Upper lobe of left lung (tissue), 6 donors: ENCODE data around the gene ZSCAN16. TPM values are rescaled to one million over a fixed set of nuclear protein-coding genes. Genes with fewer than 3 reads are reported as not detected.

ENCODE experiments used
- ATAC-seq, 2 donors: fragments of 200-7000 bp; cut with Tn5 transposase; one replicate each; pipeline ENCODE4 v1.9.1; 2022; ENCODE audit warnings: mild to moderate bottlenecking in 2 of 2, moderate library complexity in 2 of 2; ENCODE audit not compliant: low FRiP score in 2 of 2
- DNase-seq, 2 donors: peaks; one replicate each; pipeline ENCODE4 v3.0.0-alpha.2; 2019 to 2020
- H3K27ac ChIP-seq, 4 donors: fragments of 200-600 bp; sonication (generic); one replicate each; pipeline ENCODE4 v1.5.1; 2016 to 2019
- H3K27me3 ChIP-seq, 4 donors: fragments of 200-600 bp; sonication (generic); one replicate each; pipeline ENCODE4 v1.5.1; 2017 to 2019
- H3K36me3 ChIP-seq, 4 donors: fragments of 200-600 bp; sonication (generic); one replicate each; pipeline ENCODE4 v1.5.1; 2016 to 2019
- H3K4me1 ChIP-seq, 4 donors: fragments of 200-600 bp; sonication (generic); one replicate each; pipeline ENCODE4 v1.5.1; 2018 to 2019
- H3K4me3 ChIP-seq, 4 donors: fragments of 200-600 bp; sonication (generic); one replicate each; pipeline ENCODE4 v1.5.1; 2017 to 2019; ENCODE audit warnings: mild to moderate bottlenecking in 2 of 4, moderate library complexity in 1 of 4
- H3K9me3 ChIP-seq, 4 donors: fragments of 200-600 bp; sonication (generic); one replicate each; pipeline ENCODE4 v1.5.1; 2018 to 2019
- EP300 ChIP-seq, 4 donors: sonication (generic); formaldehyde crosslinking; IDR thresholded peaks; one replicate each; pipeline ENCODE4 v1.5.1; 2017; ENCODE audit warnings: antibody characterized with exemption in 4 of 4, control low read depth in 2 of 4
- POLR2A ChIP-seq, 4 donors: fragments of 450-650 bp; IDR thresholded peaks; one replicate each; pipeline ENCODE4 v1.5.1; 2016 to 2017; ENCODE audit warnings: antibody characterized with exemption in 4 of 4, mild to moderate bottlenecking in 2 of 4
- POLR2AphosphoS5 ChIP-seq, 2 donors: sonication (generic); formaldehyde crosslinking; IDR thresholded peaks; one replicate each; pipeline ENCODE4 v1.5.1; 2017; ENCODE audit warnings: antibody characterized with exemption in 2 of 2
- WGBS, 2 donors: methylation state at CpG; one replicate each; pipeline ENCODE4 v1.1.5; 2017 to 2018; 5-methylcytosine and 5-hydroxymethylcytosine counted together
- total RNA-seq, 6 donors: library from RNA; depleted of rRNA in 4 of 6; stranded (reverse); fragments of >200 nt in 4 of 6; gene quantifications; one replicate each; pipeline versions ENCODE4 v1.1.0 to v1.2.1, GENCODE V29; 2016 to 2021
- TF ChIP-seq, protein P1 (sequence below), 6 experiments: fragments of 450-650 bp in 4 of 6; fragments of 200-600 bp in 2 of 6; sonication (generic) in 2 of 6; IDR thresholded peaks; one replicate each; pipeline ENCODE4 v1.5.1; 2016 to 2019; ENCODE audit warnings: antibody characterized with exemption in 6 of 6
- donor health status: DM: no; HTN: no; CAD: no; lungs with moderate emphysema.
- donor health status: DM: no; HTN: yes; CAD: no; lungs with severe emphysema.

Gene ZSCAN16
- total RNA-seq, 6 donors from 2014 or later: 4.1 to 16.8 (median 5.1) TPM

DNA sequence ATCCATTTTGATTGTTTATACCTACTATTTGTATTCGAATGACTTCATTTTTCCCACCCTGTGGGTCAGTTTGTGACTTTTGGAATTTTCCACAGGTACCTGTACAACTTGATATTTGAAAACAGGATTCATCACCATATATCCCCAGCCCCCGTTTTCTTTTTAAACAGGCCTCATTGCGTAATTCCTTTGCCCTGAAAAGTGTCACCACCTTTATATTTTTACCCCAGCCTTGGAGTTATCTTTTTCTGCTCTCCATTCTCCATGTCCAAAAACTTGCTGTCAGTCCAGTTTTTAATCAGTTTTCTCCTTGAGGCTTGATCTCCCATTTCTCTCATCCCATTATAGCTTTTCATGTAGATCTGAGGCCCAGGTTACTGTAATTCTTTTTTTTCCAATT lies 33.9 kb downstream of the ZSCAN16 start:
- Histone ChIP-seq H3K4me3 (no peak overlapping the region), H3K27me3 (no peaks in the 10 kb centered on the region), H3K27ac (no peak overlapping the region), H3K4me1 (peaks cover 3 to 12% (median 5%) of the 10 kb centered on the region in 4 donors), H3K36me3 (peaks cover 4 to 54% (median 28%) of the 10 kb centered on the region in 4 donors), H3K9me3 (no peaks in the 10 kb centered on the region)
- WGBS, 2 donors: 89 to 99% methylated on average over 3 of the region's 3 CpGs
- no peak for DNase-seq
- no peak for ATAC-seq
- TF ChIP-seq, protein P1, sequence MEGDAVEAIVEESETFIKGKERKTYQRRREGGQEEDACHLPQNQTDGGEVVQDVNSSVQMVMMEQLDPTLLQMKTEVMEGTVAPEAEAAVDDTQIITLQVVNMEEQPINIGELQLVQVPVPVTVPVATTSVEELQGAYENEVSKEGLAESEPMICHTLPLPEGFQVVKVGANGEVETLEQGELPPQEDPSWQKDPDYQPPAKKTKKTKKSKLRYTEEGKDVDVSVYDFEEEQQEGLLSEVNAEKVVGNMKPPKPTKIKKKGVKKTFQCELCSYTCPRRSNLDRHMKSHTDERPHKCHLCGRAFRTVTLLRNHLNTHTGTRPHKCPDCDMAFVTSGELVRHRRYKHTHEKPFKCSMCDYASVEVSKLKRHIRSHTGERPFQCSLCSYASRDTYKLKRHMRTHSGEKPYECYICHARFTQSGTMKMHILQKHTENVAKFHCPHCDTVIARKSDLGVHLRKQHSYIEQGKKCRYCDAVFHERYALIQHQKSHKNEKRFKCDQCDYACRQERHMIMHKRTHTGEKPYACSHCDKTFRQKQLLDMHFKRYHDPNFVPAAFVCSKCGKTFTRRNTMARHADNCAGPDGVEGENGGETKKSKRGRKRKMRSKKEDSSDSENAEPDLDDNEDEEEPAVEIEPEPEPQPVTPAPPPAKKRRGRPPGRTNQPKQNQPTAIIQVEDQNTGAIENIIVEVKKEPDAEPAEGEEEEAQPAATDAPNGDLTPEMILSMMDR (IDR thresholded peaks at IDR 0.05): no peak
- TF ChIP-seq EP300 (IDR thresholded peaks at IDR 0.05) (no peak), POLR2A (IDR thresholded peaks at IDR 0.05) (no peak), POLR2AphosphoS5 (IDR thresholded peaks at IDR 0.05) (no peak)

DNA sequence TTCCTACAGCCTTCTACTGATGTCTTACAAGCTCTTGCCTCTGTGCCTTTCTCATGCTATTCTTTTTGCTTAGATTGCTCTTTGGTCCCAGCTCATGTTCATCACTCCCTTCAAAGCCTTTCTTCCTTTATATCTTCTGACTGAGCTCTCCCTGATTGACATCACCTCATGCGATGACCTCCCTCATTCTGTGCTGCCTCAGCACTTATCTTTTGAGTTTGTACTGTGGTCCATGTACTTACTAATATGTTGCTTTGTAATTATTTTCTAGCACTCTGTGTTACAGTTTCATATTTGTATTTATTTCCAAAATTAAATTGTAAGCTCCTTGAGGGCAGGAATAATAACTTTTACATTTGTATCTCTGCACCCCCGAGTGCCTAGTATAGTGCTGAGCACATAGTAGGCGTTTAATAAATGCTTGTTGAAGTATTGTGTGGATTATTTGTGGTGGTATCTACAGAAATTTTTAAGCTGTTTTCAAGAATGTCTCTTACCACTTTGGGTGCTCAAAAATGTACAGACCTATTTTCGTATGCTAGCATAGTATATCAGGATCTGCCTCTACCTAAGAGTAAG lies 34.7 kb downstream of the ZSCAN16 start:
- TF ChIP-seq EP300 (IDR thresholded peaks at IDR 0.05): no peak
- no peak for TF ChIP-seq POLR2AphosphoS5 (IDR thresholded peaks at IDR 0.05)
- TF ChIP-seq, protein P1 (IDR thresholded peaks at IDR 0.05): no peak
- no peak for TF ChIP-seq POLR2A (IDR thresholded peaks at IDR 0.05)
- Histone ChIP-seq H3K27me3 (no peaks in the 10 kb centered on the region), H3K9me3 (no peaks in the 10 kb centered on the region), H3K27ac (no peak overlapping the region), H3K4me3 (no peak overlapping the region), H3K36me3 (peaks cover 0 to 46% (median 20%) of the 10 kb centered on the region in 4 donors), H3K4me1 (peaks cover 3 to 12% (median 5%) of the 10 kb centered on the region in 4 donors)
- DNase-seq (no peak), ATAC-seq (no peak)
- 96 to 98% methylated on average over 4 of the region's 4 CpGs for WGBS, 2 donors

DNA sequence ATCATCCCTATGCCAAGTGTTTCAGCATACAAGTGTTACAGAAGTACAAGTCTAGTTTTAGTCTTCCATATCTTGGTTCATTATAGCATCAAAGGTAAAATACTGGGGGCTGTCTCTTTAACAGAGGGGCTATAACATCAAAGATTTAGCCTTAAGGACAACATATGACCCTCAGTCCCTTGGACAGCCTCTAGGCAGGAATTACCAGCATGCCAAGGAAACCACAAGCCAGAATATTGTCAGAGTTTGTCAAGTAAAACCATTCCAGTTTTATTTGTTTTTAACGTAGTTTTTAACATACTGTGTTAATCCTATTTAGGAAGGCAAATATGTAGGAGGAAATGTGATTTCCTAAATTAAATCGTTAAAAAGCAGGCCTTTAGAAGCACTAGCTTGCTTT lies 35.8 kb downstream of the ZSCAN16 start:
- WGBS, 2 donors: 77 to 80% methylated on average over 2 of the region's 2 CpGs
- H3K9me3 ChIP-seq: no peaks in the 10 kb centered on the region
- H3K4me3 ChIP-seq: no peak overlapping the region
- H3K36me3 ChIP-seq: peaks cover 0 to 35% (median 10%) of the 10 kb centered on the region in 4 donors
- H3K4me1 ChIP-seq: peaks cover 3 to 12% (median 5%) of the 10 kb centered on the region in 4 donors
- DNase-seq: no peak
- no peak overlapping the region for H3K27ac ChIP-seq
- no peaks in the 10 kb centered on the region for H3K27me3 ChIP-seq
- no peak for ATAC-seq
- TF ChIP-seq, protein P1 (IDR thresholded peaks at IDR 0.05): no peak
- TF ChIP-seq POLR2A (IDR thresholded peaks at IDR 0.05) (no peak), EP300 (IDR thresholded peaks at IDR 0.05) (no peak), POLR2AphosphoS5 (IDR thresholded peaks at IDR 0.05) (no peak)

DNA sequence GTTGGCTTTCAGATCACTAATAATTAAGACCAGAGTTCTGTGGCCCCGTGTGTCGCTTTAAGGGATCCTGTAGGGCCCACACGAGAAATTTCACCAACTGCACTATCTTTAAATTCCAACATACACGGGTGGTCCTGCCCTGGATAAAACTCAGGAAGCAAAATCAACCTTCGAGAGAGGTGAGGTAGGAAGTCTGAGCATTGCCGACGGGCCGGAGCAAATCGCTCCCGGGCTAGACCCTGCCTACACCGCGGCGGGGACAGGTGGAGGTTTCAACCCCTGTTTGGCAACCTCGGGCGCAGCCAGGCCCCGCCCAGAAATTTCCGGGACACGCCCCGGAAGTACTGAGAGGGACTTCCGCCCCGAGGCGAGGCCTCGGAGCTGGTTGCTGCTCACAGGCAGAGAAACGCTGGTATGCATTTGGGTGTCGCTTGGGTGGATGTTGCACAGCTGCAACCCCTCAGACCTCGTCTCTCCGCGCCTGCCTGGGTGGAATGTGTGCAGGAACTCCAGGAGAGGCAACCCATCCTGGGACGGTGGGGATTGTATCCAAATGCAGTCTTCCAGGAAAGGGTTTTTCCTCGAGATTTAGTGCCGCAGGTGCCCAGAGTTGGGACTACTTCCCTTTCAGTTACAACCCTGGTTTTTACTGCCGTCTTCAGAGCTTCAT lies 37.1 kb downstream of the ZSCAN16 start:
- TF ChIP-seq POLR2A (IDR thresholded peaks at IDR 0.05) (peak in 1 of 4 donors; percentile 62), POLR2AphosphoS5 (IDR thresholded peaks at IDR 0.05) (peak; percentile 18 to 34), EP300 (IDR thresholded peaks at IDR 0.05) (no peak)
- TF ChIP-seq, protein P1 (IDR thresholded peaks at IDR 0.05): no peak
- Histone ChIP-seq H3K36me3 (peaks cover 0 to 22% (median 2%) of the 10 kb centered on the region in 4 donors), H3K27me3 (no peaks in the 10 kb centered on the region), H3K9me3 (no peaks in the 10 kb centered on the region), H3K4me1 (peaks cover 3 to 12% (median 5%) of the 10 kb centered on the region in 4 donors), H3K27ac (peak overlapping the region in 2 of 4 donors; percentile 14 to 55), H3K4me3 (peak overlapping the region; percentile 16 to 62 (median 48))
- DNase-seq (peak; percentile 74 to 93), ATAC-seq (peak; percentile 89 to 92)
- 10 to 12% methylated on average over 9 to 23 of the region's 32 CpGs for WGBS, 2 donors
